K562 (cell line): ENCODE results near the gene ANKRD61. TPM values are rescaled to one million over a fixed set of nuclear protein-coding genes. Genes with fewer than 3 reads are reported as not detected.
A peak's percentile ranks its signal among the peaks of the same experiment; 100 is the strongest.

Experiments used
- CCNT2 ChIP-seq: IDR thresholded peaks from 2 replicates; pipeline ENCODE4 v1.6.1; 2011; ENCODE audit warnings: borderline replicate concordance, low read depth, mild to moderate bottlenecking, moderate library complexity, mixed read lengths, low read length; ENCODE audit not compliant: insufficient read length; ENCODE audit errors: extremely low read depth
- HOXB6 ChIP-seq: fragments of 250-450 bp; sonication (Bioruptor Pico); IDR thresholded peaks from 2 replicates; pipeline ENCODE4 v1.5.1; 2022; ENCODE audit warnings: mild to moderate bottlenecking, borderline replicate concordance
- ILF3 ChIP-seq: fragments of 450-650 bp; IDR thresholded peaks from 2 replicates; pipeline ENCODE4 v1.6.1; 2018; ENCODE audit warnings: antibody characterized with exemption, mild to moderate bottlenecking, moderate library complexity, borderline replicate concordance
- MTA1 ChIP-seq: fragments of 450-650 bp; IDR thresholded peaks from 2 replicates; pipeline ENCODE4 v1.6.1; 2017; ENCODE audit warnings: borderline replicate concordance
- RBM34 ChIP-seq: fragments of 200-400 bp; formaldehyde crosslinking; IDR thresholded peaks from 2 replicates; pipeline ENCODE4 v1.6.1; 2018; ENCODE audit warnings: low read length, borderline replicate concordance; ENCODE audit not compliant: insufficient read depth
- TSC22D4 ChIP-seq: fragments of 450-650 bp; IDR thresholded peaks from 2 replicates; pipeline ENCODE4 v1.6.1; 2016; ENCODE audit warnings: missing genetic modification characterization, missing biosample characterization, control low read depth
- ZNF121 ChIP-seq: sonication (generic); formaldehyde crosslinking; conservative IDR thresholded peaks from 2 replicates; pipeline ENCODE4 v1.8.0; 2022; ENCODE audit warnings: missing genetic modification reagents
- ZNF444 ChIP-seq: fragments of 250-450 bp; sonication (Bioruptor Pico); IDR thresholded peaks from 2 replicates; pipeline ENCODE4 v1.4.0; 2020; ENCODE audit warnings: mild to moderate bottlenecking, moderate library complexity
- ZSCAN32 ChIP-seq: fragments of 450-650 bp; formaldehyde crosslinking; IDR thresholded peaks from 2 replicates; pipeline ENCODE4 v1.4.0; 2020; ENCODE audit warnings: mild to moderate bottlenecking, moderate library complexity
- polyA plus RNA-seq, 8 experiments: library from polyadenylated mRNA; depleted of rRNA in 4 of 8; stranded (reverse) in 5 of 8; unstranded in 3 of 8; fragments of >200 nt; fragmentation: Nextera tagmentation in 2 of 8; fragmentation: Illumina TruSeq in 1 of 8; extraction: Ambion mirVana in 2 of 8; extraction: Trizol in 1 of 8; gene quantifications; 2 replicates each; pipeline versions ENCODE4 v1.2.1 to v1.2.3, GENCODE V29; 2011 to 2014; ENCODE audit warnings: inconsistent platforms in 1 of 8, missing spikeins in 1 of 8
- total RNA-seq, 7 experiments: library from RNA; depleted of rRNA in 6 of 7; stranded (reverse); fragments of >200 nt in 6 of 7; fragmentation: Illumina TruSeq in 2 of 7; extraction: Trizol in 2 of 7; gene quantifications; 2 replicates each; pipeline versions ENCODE4 v1.2.1 to v1.2.3, GENCODE V29; 2011 to 2021; ENCODE audit warnings: low replicate concordance in 1 of 7
- TF ChIP-seq, protein P1 (sequence below): sonication (generic); formaldehyde crosslinking; IDR thresholded peaks from 2 replicates; pipeline ENCODE4 v1.5.0; 2020; ENCODE audit warnings: missing genetic modification reagents
- TF ChIP-seq, protein P2 (sequence below): fragments of 450-650 bp; IDR thresholded peaks from 2 replicates; pipeline ENCODE4 v1.6.1; 2016; ENCODE audit warnings: borderline replicate concordance
- TF ChIP-seq, protein P3 (sequence below), 2 experiments: fragments of 450-650 bp; formaldehyde crosslinking in 1 of 2; IDR thresholded peaks; 2 replicates each; pipeline versions ENCODE4 v1.4.0 to v1.6.1; 2014 to 2020; ENCODE audit warnings: mild to moderate bottlenecking in 2 of 2, borderline replicate concordance in 1 of 2, low read depth in 1 of 2
- TF ChIP-seq, protein P4 (sequence below): sonication (generic); formaldehyde crosslinking; IDR thresholded peaks from 2 replicates; pipeline ENCODE4 v1.8.1; 2023; ENCODE audit warnings: mild to moderate bottlenecking, missing genetic modification reagents, moderate library complexity

Gene ANKRD61
- total and polyA plus RNA-seq, 9 of the 15 experiments (the other 6 are each of a cell fraction or from before 2014, with no cell fraction given): 0.08 to 0.11 (median 0.09) TPM; not detected in 5

DNA sequence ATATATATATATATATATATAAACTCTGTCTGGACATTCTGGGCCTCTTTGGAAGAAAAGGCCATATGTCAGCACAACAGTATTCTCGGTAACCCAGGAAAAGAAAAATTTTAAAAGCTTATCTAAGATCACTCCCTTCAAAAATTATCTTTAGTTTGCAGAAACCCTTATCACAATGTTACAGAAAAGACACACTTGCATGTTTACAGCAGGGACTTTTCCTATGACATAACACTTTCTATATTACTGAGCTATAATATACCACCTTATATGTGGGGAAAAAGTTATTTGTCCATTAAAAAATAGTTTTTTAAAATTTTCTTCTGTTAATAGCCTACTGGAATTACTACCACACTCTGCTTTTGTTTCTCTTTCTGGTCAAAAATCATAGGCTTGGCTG, 25.4 kb downstream of the ANKRD61 start (continued):
- TF ChIP-seq, protein P1, sequence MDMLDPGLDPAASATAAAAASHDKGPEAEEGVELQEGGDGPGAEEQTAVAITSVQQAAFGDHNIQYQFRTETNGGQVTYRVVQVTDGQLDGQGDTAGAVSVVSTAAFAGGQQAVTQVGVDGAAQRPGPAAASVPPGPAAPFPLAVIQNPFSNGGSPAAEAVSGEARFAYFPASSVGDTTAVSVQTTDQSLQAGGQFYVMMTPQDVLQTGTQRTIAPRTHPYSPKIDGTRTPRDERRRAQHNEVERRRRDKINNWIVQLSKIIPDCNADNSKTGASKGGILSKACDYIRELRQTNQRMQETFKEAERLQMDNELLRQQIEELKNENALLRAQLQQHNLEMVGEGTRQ (CRISPR knock-in tag): no peak
- TF ChIP-seq ILF3: peak; percentile 57; the same call in 1 of the 2 replicates
- TF ChIP-seq MTA1: 0 out of 2 replicates have a peak, but pooled peaks have one; percentile 72
- peak; percentile 76 for TF ChIP-seq CCNT2
- no peak for TF ChIP-seq RBM34
- TF ChIP-seq ZNF444 (CRISPR knock-in tag): no peak
- TF ChIP-seq ZNF121 (CRISPR knock-in tag): no peak
- no peak for TF ChIP-seq TSC22D4 (tag)
- TF ChIP-seq, protein P2, sequence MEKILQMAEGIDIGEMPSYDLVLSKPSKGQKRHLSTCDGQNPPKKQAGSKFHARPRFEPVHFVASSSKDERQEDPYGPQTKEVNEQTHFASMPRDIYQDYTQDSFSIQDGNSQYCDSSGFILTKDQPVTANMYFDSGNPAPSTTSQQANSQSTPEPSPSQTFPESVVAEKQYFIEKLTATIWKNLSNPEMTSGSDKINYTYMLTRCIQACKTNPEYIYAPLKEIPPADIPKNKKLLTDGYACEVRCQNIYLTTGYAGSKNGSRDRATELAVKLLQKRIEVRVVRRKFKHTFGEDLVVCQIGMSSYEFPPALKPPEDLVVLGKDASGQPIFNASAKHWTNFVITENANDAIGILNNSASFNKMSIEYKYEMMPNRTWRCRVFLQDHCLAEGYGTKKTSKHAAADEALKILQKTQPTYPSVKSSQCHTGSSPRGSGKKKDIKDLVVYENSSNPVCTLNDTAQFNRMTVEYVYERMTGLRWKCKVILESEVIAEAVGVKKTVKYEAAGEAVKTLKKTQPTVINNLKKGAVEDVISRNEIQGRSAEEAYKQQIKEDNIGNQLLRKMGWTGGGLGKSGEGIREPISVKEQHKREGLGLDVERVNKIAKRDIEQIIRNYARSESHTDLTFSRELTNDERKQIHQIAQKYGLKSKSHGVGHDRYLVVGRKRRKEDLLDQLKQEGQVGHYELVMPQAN: no peak
- TF ChIP-seq, protein P3, sequence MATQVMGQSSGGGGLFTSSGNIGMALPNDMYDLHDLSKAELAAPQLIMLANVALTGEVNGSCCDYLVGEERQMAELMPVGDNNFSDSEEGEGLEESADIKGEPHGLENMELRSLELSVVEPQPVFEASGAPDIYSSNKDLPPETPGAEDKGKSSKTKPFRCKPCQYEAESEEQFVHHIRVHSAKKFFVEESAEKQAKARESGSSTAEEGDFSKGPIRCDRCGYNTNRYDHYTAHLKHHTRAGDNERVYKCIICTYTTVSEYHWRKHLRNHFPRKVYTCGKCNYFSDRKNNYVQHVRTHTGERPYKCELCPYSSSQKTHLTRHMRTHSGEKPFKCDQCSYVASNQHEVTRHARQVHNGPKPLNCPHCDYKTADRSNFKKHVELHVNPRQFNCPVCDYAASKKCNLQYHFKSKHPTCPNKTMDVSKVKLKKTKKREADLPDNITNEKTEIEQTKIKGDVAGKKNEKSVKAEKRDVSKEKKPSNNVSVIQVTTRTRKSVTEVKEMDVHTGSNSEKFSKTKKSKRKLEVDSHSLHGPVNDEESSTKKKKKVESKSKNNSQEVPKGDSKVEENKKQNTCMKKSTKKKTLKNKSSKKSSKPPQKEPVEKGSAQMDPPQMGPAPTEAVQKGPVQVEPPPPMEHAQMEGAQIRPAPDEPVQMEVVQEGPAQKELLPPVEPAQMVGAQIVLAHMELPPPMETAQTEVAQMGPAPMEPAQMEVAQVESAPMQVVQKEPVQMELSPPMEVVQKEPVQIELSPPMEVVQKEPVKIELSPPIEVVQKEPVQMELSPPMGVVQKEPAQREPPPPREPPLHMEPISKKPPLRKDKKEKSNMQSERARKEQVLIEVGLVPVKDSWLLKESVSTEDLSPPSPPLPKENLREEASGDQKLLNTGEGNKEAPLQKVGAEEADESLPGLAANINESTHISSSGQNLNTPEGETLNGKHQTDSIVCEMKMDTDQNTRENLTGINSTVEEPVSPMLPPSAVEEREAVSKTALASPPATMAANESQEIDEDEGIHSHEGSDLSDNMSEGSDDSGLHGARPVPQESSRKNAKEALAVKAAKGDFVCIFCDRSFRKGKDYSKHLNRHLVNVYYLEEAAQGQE (IDR thresholded peaks at IDR 0.05; ENCODE audit: borderline replicate concordance): peak; percentile 33; the same call in 1 of the 2 replicates
- TF ChIP-seq, protein P3 (CRISPR knock-in tag; IDR thresholded peaks at IDR 0.05; ENCODE audit: low read depth): no peak
- no peak for TF ChIP-seq ZSCAN32 (CRISPR knock-in tag)
- TF ChIP-seq, protein P4, sequence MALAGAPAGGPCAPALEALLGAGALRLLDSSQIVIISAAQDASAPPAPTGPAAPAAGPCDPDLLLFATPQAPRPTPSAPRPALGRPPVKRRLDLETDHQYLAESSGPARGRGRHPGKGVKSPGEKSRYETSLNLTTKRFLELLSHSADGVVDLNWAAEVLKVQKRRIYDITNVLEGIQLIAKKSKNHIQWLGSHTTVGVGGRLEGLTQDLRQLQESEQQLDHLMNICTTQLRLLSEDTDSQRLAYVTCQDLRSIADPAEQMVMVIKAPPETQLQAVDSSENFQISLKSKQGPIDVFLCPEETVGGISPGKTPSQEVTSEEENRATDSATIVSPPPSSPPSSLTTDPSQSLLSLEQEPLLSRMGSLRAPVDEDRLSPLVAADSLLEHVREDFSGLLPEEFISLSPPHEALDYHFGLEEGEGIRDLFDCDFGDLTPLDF (CRISPR knock-in tag): no peak
- TF ChIP-seq HOXB6 (CRISPR knock-in tag): no peak
